K562 (cell line): ENCODE results near the gene DIS3L. TPM values are rescaled to one million over a fixed set of nuclear protein-coding genes. Genes with fewer than 3 reads are reported as not detected.
A peak's percentile ranks its signal among the peaks of the same experiment; 100 is the strongest.

Source experiments
- HDAC6 ChIP-seq: IDR thresholded peaks from 2 replicates; pipeline ENCODE4 v1.6.1; 2012; ENCODE audit warnings: low read depth, mild to moderate bottlenecking, control low read depth, inconsistent platforms, low read length, moderate library complexity
- HNRNPUL1 ChIP-seq: fragments of 200-400 bp; formaldehyde crosslinking; IDR thresholded peaks from 2 replicates; pipeline ENCODE4 v1.6.1; 2017; ENCODE audit warnings: low read length
- MEIS2 ChIP-seq: fragments of 450-650 bp; IDR thresholded peaks from 2 replicates; pipeline ENCODE4 v1.6.1; 2014; ENCODE audit warnings: mild to moderate bottlenecking; ENCODE audit not compliant: partially characterized antibody
- ZBTB17 ChIP-seq: fragments of 450-650 bp; formaldehyde crosslinking; IDR thresholded peaks from 2 replicates; pipeline ENCODE4 v1.4.0; 2020; ENCODE audit warnings: mild to moderate bottlenecking
- ZNF695 ChIP-seq: fragments of 450-650 bp; formaldehyde crosslinking; IDR thresholded peaks from 2 replicates; pipeline ENCODE4 v1.4.0; 2020; ENCODE audit warnings: mild to moderate bottlenecking, moderate library complexity
- ZNF717 ChIP-seq: fragments of 250-450 bp; sonication (Bioruptor Pico); IDR thresholded peaks from 2 replicates; pipeline ENCODE4 v1.5.0; 2021
- polyA plus RNA-seq, 8 experiments: library from polyadenylated mRNA; depleted of rRNA in 4 of 8; stranded (reverse) in 5 of 8; unstranded in 3 of 8; fragments of >200 nt; fragmentation: Nextera tagmentation in 2 of 8; fragmentation: Illumina TruSeq in 1 of 8; extraction: Ambion mirVana in 2 of 8; extraction: Trizol in 1 of 8; gene quantifications; 2 replicates each; pipeline versions ENCODE4 v1.2.1 to v1.2.3, GENCODE V29; 2011 to 2014; ENCODE audit warnings: inconsistent platforms in 1 of 8, missing spikeins in 1 of 8
- total RNA-seq, 7 experiments: library from RNA; depleted of rRNA in 6 of 7; stranded (reverse); fragments of >200 nt in 6 of 7; fragmentation: Illumina TruSeq in 2 of 7; extraction: Trizol in 2 of 7; gene quantifications; 2 replicates each; pipeline versions ENCODE4 v1.2.1 to v1.2.3, GENCODE V29; 2011 to 2021; ENCODE audit warnings: low replicate concordance in 1 of 7
- TF ChIP-seq, protein P1 (sequence below): sonication (generic); formaldehyde crosslinking; IDR thresholded peaks from 2 replicates; pipeline ENCODE4 v1.8.0; 2022; ENCODE audit warnings: missing genetic modification reagents, mild to moderate bottlenecking, borderline replicate concordance
- TF ChIP-seq, protein P2 (sequence below), 2 experiments: IDR thresholded peaks; 2 replicates each; pipeline ENCODE4 v1.6.1; 2012; ENCODE audit warnings: improper control_type of control experiment in 2 of 2, low read depth in 2 of 2, low read length in 2 of 2, borderline replicate concordance in 1 of 2
- TF ChIP-seq, protein P3 (sequence below): fragments of 250-450 bp; sonication (Bioruptor Pico); IDR thresholded peaks from 2 replicates; pipeline ENCODE4 v1.5.0; 2020; ENCODE audit warnings: mild to moderate bottlenecking, borderline replicate concordance
- TF ChIP-seq, protein P4 (sequence below), 2 experiments: fragments of 450-650 bp in 1 of 2; sonication (generic) in 1 of 2; formaldehyde crosslinking in 1 of 2; IDR thresholded peaks; 2 replicates each; pipeline versions ENCODE4 v1.7.1 to v1.9.0; 2016 to 2022; ENCODE audit warnings: inconsistent platforms in 1 of 2, mild to moderate bottlenecking in 1 of 2, missing genetic modification reagents in 1 of 2

The DIS3L gene
- total and polyA plus RNA-seq, 9 of the 15 experiments (the other 6 are each of a cell fraction or from before 2014, with no cell fraction given), result 5.9 to 34.6 (median 16.9) TPM

DNA sequence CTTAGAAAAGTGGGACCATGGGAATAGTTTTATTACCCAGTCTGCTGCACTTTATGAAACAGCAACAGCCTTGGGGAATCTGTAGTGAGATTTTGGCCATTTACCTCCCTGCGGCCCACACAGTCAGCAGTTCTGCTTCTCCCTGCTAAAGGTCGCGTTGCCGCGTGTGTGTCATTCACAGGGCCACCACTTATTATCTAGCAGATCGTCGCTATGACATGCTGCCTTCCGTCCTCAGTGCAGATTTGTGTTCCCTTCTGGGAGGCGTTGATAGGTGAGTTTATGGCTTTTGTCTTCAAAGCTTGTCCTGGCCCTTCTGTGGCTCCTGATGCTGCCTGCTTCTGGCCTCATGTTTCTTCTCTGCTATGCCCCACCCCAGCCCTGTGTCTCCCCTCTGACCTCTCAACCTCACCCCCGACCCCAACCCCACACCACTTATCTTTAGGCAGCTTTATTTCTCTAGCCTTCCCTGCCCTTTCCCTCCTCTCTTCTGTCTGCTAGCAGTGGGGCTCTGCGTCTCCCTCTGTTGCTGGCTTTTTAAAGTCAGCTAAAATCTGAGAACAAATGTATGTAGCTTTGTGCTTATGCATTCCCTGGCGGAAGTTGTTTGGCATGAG is 30.1 kb downstream of the DIS3L start (continued):
- TF ChIP-seq, protein P1, sequence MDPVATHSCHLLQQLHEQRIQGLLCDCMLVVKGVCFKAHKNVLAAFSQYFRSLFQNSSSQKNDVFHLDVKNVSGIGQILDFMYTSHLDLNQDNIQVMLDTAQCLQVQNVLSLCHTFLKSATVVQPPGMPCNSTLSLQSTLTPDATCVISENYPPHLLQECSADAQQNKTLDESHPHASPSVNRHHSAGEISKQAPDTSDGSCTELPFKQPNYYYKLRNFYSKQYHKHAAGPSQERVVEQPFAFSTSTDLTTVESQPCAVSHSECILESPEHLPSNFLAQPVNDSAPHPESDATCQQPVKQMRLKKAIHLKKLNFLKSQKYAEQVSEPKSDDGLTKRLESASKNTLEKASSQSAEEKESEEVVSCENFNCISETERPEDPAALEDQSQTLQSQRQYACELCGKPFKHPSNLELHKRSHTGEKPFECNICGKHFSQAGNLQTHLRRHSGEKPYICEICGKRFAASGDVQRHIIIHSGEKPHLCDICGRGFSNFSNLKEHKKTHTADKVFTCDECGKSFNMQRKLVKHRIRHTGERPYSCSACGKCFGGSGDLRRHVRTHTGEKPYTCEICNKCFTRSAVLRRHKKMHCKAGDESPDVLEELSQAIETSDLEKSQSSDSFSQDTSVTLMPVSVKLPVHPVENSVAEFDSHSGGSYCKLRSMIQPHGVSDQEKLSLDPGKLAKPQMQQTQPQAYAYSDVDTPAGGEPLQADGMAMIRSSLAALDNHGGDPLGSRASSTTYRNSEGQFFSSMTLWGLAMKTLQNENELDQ (CRISPR knock-in tag), result no peak
- TF ChIP-seq ZNF717 (CRISPR knock-in tag) (no peak), ZNF695 (CRISPR knock-in tag) (no peak), MEIS2 (peak; percentile 95), HNRNPUL1 (no peak), ZBTB17 (CRISPR knock-in tag) (no peak), HDAC6 (no peak)
- TF ChIP-seq, protein P2, sequence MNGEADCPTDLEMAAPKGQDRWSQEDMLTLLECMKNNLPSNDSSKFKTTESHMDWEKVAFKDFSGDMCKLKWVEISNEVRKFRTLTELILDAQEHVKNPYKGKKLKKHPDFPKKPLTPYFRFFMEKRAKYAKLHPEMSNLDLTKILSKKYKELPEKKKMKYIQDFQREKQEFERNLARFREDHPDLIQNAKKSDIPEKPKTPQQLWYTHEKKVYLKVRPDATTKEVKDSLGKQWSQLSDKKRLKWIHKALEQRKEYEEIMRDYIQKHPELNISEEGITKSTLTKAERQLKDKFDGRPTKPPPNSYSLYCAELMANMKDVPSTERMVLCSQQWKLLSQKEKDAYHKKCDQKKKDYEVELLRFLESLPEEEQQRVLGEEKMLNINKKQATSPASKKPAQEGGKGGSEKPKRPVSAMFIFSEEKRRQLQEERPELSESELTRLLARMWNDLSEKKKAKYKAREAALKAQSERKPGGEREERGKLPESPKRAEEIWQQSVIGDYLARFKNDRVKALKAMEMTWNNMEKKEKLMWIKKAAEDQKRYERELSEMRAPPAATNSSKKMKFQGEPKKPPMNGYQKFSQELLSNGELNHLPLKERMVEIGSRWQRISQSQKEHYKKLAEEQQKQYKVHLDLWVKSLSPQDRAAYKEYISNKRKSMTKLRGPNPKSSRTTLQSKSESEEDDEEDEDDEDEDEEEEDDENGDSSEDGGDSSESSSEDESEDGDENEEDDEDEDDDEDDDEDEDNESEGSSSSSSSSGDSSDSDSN (IDR thresholded peaks at IDR 0.05; ENCODE audit: borderline replicate concordance in 1 of 2, low read depth in 2 of 2, low read length in 2 of 2), result peak in 1 of 2 experiments; percentile 62; a peak in 1 of 4 replicates
- TF ChIP-seq, protein P3, sequence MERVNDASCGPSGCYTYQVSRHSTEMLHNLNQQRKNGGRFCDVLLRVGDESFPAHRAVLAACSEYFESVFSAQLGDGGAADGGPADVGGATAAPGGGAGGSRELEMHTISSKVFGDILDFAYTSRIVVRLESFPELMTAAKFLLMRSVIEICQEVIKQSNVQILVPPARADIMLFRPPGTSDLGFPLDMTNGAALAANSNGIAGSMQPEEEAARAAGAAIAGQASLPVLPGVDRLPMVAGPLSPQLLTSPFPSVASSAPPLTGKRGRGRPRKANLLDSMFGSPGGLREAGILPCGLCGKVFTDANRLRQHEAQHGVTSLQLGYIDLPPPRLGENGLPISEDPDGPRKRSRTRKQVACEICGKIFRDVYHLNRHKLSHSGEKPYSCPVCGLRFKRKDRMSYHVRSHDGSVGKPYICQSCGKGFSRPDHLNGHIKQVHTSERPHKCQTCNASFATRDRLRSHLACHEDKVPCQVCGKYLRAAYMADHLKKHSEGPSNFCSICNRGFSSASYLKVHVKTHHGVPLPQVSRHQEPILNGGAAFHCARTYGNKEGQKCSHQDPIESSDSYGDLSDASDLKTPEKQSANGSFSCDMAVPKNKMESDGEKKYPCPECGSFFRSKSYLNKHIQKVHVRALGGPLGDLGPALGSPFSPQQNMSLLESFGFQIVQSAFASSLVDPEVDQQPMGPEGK, result no peak
- TF ChIP-seq, protein P4, sequence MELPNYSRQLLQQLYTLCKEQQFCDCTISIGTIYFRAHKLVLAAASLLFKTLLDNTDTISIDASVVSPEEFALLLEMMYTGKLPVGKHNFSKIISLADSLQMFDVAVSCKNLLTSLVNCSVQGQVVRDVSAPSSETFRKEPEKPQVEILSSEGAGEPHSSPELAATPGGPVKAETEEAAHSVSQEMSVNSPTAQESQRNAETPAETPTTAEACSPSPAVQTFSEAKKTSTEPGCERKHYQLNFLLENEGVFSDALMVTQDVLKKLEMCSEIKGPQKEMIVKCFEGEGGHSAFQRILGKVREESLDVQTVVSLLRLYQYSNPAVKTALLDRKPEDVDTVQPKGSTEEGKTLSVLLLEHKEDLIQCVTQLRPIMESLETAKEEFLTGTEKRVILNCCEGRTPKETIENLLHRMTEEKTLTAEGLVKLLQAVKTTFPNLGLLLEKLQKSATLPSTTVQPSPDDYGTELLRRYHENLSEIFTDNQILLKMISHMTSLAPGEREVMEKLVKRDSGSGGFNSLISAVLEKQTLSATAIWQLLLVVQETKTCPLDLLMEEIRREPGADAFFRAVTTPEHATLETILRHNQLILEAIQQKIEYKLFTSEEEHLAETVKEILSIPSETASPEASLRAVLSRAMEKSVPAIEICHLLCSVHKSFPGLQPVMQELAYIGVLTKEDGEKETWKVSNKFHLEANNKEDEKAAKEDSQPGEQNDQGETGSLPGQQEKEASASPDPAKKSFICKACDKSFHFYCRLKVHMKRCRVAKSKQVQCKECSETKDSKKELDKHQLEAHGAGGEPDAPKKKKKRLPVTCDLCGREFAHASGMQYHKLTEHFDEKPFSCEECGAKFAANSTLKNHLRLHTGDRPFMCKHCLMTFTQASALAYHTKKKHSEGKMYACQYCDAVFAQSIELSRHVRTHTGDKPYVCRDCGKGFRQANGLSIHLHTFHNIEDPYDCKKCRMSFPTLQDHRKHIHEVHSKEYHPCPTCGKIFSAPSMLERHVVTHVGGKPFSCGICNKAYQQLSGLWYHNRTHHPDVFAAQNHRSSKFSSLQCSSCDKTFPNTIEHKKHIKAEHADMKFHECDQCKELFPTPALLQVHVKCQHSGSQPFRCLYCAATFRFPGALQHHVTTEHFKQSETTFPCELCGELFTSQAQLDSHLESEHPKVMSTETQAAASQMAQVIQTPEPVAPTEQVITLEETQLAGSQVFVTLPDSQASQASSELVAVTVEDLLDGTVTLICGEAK (IDR thresholded peaks at IDR 0.05), result no peak
- TF ChIP-seq, protein P4 (CRISPR knock-in tag; IDR thresholded peaks at IDR 0.05), result no peak
